Measurements from ENCODE around the gene FDXR. TPM values are rescaled to one million over a fixed set of nuclear protein-coding genes. Genes with fewer than 3 reads are reported as not detected.

Gene FDXR, protein sequence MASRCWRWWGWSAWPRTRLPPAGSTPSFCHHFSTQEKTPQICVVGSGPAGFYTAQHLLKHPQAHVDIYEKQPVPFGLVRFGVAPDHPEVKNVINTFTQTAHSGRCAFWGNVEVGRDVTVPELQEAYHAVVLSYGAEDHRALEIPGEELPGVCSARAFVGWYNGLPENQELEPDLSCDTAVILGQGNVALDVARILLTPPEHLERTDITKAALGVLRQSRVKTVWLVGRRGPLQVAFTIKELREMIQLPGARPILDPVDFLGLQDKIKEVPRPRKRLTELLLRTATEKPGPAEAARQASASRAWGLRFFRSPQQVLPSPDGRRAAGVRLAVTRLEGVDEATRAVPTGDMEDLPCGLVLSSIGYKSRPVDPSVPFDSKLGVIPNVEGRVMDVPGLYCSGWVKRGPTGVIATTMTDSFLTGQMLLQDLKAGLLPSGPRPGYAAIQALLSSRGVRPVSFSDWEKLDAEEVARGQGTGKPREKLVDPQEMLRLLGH
- 10 to 100 TPM; 61.8 to 67.6 TPM for total RNA-seq

DNA sequence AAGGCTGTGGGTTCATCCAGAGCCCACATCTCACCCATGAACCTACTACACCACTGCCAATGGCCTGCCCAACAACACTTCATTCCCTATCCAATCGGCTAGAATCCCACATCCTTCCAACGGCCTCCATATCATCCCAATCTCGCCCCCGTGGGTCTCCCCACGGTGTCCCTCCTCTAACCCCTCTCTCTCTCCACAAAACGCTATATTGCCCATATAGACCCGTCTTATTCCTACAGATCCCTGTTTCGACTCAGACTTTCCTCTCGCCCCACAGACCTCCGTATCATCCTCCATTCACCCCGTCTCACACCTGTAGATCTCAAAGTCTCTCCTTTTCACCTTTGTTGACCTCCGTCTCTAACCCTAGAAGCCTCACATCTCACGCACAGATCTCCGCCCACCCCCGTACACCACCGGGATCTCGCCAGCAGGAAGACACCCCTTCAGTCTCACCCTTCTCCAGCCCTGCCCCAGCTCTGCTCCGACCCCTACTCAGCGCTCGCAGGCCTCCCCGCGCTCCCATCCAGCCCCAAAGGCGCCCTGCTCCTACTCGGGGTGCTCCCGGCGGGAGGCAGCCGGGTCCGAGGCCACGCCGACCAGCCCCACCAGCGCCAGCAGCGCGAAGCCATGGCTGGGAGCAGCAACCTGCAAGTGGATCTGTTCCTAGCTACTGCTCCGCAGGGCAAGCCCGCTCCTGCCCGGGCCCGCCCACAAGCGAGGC, at the start of gene FDXR:
Gene FDXR, minus strand, starts transcription at position 682 of the 724 bp plus-strand sequence. Its CDS starts 50 bp downstream, at position 632.
- peak within 1 kb of the TSS; percentile 91 for H3K27ac Mint-ChIP-seq
- intact Hi-C loops (cut with micrococcal nuclease): loop anchor here (1.0 to 10.0 kb wide), 10 partner anchors 20 to 792 kb away; partner anchors contain the start of genes ATP5PD, CDR2L, GGA3 and JPT1
- CTCF ChIA-PET: interaction anchor here (0.6 to 6.2 kb wide), 8 partner anchors 9 to 318 kb away, joined by 3 to 44 read pairs (median 5); partner anchors contain the start of gene RAB37

DNA sequence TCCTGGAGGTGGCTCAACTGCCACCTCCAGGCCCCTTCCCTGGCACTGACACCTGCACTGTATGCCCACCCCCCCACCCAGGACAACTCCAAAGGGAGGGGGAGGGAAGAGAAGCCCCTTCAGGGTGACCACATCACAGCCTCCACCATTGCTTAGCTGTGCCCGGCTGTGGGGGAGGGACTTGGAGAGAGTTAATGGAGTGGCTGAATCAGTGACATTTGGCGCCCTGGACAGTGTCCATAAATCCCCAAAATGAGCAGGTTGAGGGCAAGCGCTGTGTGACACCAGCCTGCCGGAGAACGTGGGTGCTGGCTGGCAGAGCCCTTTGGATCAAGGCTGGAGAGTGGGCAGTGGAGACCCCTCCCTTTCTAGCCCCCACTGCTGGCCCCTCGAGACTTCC, 49.4 kb upstream of the FDXR start:
- Mint-ChIP-seq H3K9me3 (no peaks in the 10 kb centered on the region), H3K4me3 (no peak overlapping the region), H3K36me3 (ENCODE audit: low read depth) (no peaks in the 10 kb centered on the region), H3K27ac (no peak overlapping the region), H3K4me1 (ENCODE audit: low read depth) (peaks cover 9% of the 10 kb centered on the region), H3K27me3 (ENCODE audit: low read depth) (peaks cover 44% of the 10 kb centered on the region)
- no peak for DNase-seq
- intact Hi-C loops (cut with micrococcal nuclease): no loop called here
- CTCF ChIA-PET: interaction anchor here (0.8 to 4.6 kb wide), 7 partner anchors 9 to 150 kb away, joined by 3 to 35 read pairs (median 6); partner anchors contain the start of gene MRPL58

More for the DNA sequence above, at the start of gene FDXR:
- DNase-seq: no peak
- H3K27me3 Mint-ChIP-seq (ENCODE audit: low read depth): no peaks in the 10 kb centered on the region
- peaks cover 27% of the 10 kb centered on the region for H3K4me1 Mint-ChIP-seq (ENCODE audit: low read depth)
- H3K36me3 Mint-ChIP-seq (ENCODE audit: low read depth): peaks cover 12% of the 10 kb centered on the region
- peak within 1 kb of the TSS; percentile 88 for H3K4me3 Mint-ChIP-seq
- H3K9me3 Mint-ChIP-seq: no peaks in the 10 kb centered on the region

DNA sequence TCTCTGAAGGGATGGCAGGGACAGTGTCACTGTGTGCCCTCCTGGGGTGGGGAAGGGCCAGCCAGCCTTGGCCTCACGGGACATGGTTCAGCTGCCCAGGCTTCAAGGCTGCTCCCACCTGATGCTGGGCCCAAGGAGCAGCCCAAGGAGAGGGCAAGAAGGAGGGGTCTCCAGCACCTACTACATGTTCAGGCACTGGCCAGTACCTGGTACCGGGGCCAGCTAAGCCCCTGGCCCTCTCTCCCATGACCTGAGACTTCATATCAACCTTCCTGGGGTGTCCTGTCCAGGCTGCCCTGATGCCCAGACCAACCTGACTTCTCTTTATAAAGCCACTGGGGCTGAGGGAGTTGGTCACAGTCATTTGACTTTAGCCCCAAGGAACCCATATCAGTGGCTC, 49.0 kb upstream of the FDXR start:
- H3K27ac Mint-ChIP-seq: no peak overlapping the region
- intact Hi-C loops (cut with micrococcal nuclease): no loop called here
- peaks cover 9% of the 10 kb centered on the region for H3K4me1 Mint-ChIP-seq (ENCODE audit: low read depth)
- DNase-seq: no peak
- no peaks in the 10 kb centered on the region for H3K9me3 Mint-ChIP-seq
- CTCF ChIA-PET: interaction anchor here (1.1 to 4.6 kb wide), 4 partner anchors 31 to 280 kb away, joined by 3 to 35 read pairs (median 16); no protein-coding TSS in a partner anchor
- H3K27me3 Mint-ChIP-seq (ENCODE audit: low read depth): peaks cover 44% of the 10 kb centered on the region
- H3K36me3 Mint-ChIP-seq (ENCODE audit: low read depth): no peaks in the 10 kb centered on the region
- H3K4me3 Mint-ChIP-seq: no peak overlapping the region

DNA sequence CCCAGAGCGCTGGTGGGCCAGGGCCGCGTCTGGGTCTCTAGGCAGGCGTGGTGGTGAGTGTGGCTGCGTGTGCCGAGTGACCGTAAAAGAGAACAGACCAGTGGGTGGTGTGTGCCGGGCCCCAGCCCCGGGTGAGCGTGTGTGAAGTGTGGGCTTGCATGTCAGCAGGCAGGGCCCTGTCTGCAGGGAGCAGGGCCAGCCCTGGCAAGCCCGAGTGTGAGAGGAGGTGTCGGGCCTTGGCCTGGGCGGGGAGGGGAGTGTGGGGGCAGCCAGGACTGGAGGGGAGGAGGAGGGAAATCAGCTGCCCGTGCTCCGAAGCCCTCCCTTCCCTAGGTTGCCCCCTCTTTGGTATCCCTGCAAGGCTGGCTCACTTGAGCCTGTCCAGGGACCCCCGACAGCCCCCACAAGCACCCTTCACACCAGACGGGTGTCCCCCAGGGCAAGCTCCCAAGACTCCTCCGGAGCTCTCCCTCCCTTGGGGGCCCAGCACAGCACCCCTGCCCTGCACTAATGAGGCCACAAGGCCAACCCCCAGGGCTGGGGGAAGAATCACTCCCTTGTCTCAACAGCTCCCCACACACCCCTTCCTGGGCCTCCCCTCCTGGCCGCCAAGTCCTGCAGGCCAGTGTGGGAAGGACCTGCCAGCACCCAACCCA, 48.4 kb upstream of the FDXR start:
- DNase-seq: no peak
- Mint-ChIP-seq H3K27me3 (ENCODE audit: low read depth) (peaks cover 42% of the 10 kb centered on the region), H3K9me3 (no peaks in the 10 kb centered on the region), H3K36me3 (ENCODE audit: low read depth) (no peaks in the 10 kb centered on the region), H3K4me3 (no peak overlapping the region), H3K27ac (no peak overlapping the region), H3K4me1 (ENCODE audit: low read depth) (peaks cover 9% of the 10 kb centered on the region)
- intact Hi-C loops (cut with micrococcal nuclease): no loop called here
- CTCF ChIA-PET: interaction anchor here (1.1 to 4.4 kb wide), 2 partner anchors 40 to 281 kb away, joined by 3 to 30 read pairs; no protein-coding TSS in a partner anchor

DNA sequence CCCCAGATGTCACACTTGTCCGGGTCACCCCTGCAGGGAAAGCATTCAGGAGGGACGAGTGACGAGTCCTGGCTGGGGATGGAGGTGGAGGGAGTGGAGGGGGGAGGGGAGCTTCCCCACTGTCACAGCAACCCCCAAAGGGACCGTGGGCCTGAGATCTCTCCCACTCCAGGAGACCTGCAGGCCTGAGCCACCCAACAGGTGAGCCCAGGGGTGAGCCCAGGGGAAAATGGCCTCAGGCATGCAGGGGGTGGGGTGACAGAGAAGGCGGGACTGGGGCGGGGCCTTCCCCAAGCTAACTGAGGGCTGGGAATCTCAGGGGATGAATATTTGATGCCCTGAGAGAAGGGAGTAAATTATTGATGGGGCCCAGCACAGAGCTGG, 47.8 kb upstream of the FDXR start:
- Mint-ChIP-seq H3K4me3 (no peak overlapping the region), H3K4me1 (ENCODE audit: low read depth) (peaks cover 9% of the 10 kb centered on the region), H3K27me3 (ENCODE audit: low read depth) (peaks cover 38% of the 10 kb centered on the region), H3K36me3 (ENCODE audit: low read depth) (no peaks in the 10 kb centered on the region), H3K9me3 (no peaks in the 10 kb centered on the region), H3K27ac (no peak overlapping the region)
- intact Hi-C loops (cut with micrococcal nuclease): no loop called here
- DNase-seq: no peak
- CTCF ChIA-PET: interaction anchor here (1.1 to 4.4 kb wide), 3 partner anchors 40 to 281 kb away, joined by 3 to 30 read pairs (median 3); no protein-coding TSS in a partner anchor

DNA sequence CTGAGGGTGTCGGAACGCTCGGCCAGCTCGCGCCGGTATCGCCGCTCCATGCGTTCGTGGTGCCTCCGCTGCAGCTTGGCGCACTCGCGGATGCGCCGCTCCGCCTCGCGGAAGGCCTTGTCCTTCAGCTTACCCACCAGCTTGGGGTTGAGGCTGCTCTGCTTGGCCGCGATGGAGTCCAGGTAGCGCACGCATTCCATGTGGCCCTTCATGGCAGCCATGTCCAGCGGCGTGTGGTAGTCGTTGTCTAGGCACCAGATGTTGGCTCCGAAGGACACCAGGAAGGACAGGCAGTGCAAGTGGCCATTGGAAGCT, 47.5 kb upstream of the FDXR start:
- no peak for DNase-seq
- Mint-ChIP-seq H3K4me3 (no peak overlapping the region), H3K4me1 (ENCODE audit: low read depth) (peaks cover 9% of the 10 kb centered on the region), H3K36me3 (ENCODE audit: low read depth) (no peaks in the 10 kb centered on the region), H3K27ac (no peak overlapping the region), H3K27me3 (ENCODE audit: low read depth) (peaks cover 35% of the 10 kb centered on the region), H3K9me3 (no peaks in the 10 kb centered on the region)
- CTCF ChIA-PET: interaction anchor here (1.1 to 2.3 kb wide), 2 partner anchors 38 to 40 kb away, joined by 3 to 21 read pairs; no protein-coding TSS in a partner anchor
- intact Hi-C loops (cut with micrococcal nuclease): no loop called here

DNA sequence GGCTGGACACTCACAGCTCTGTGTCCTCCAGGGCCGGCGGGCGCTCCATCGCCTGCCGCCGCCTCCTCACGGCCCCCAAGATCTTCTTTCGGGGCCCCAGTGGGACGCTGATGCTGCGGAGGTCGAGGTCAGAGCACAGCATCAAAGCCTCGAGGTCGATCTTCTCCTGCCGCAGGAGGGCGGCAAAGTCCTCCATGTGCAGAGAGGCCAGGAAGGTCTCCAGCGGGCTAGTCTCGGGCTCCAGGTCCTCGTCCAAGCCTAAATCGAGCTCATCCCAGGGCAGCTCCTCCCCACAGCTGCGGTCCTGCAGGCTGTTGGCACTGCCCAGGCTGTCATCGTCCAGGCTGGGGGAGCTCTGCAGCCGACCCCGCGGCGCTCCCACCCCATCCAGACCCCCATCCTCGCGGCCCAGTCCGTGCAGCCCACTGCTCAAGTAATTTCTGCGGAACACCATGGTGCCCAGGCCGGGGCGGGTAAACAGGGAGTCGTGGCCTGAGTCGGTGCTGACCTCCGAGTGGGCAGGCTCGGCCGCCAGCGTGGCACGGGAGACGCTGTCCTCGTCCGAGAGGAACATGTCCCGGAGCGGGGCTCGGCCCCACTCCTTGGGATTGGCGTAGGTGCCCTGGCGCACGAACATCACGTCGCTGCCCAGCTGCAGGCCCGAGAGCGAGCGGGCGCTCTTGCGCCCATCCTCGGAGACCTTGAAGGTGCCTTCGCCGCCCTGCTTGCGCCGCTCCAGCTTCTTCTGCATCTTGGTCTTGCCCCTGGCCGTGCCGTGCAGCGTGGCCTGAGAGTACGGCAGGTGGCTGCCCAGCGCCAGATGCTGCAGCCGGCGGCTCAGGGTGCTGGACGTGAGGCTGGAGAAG, 46.9 kb upstream of the FDXR start:
- peaks cover 9% of the 10 kb centered on the region for H3K4me1 Mint-ChIP-seq (ENCODE audit: low read depth)
- peaks cover 29% of the 10 kb centered on the region for H3K27me3 Mint-ChIP-seq (ENCODE audit: low read depth)
- peak; percentile 36 for DNase-seq
- H3K36me3 Mint-ChIP-seq (ENCODE audit: low read depth): no peaks in the 10 kb centered on the region
- no peaks in the 10 kb centered on the region for H3K9me3 Mint-ChIP-seq
- intact Hi-C loops (cut with micrococcal nuclease): no loop called here
- no peak overlapping the region for H3K27ac Mint-ChIP-seq
- CTCF ChIA-PET: interaction anchor here (0.9 to 2.3 kb wide), 3 partner anchors 39 to 41 kb away, joined by 3 to 21 read pairs (median 7); no protein-coding TSS in a partner anchor
- H3K4me3 Mint-ChIP-seq: no peak overlapping the region

DNA sequence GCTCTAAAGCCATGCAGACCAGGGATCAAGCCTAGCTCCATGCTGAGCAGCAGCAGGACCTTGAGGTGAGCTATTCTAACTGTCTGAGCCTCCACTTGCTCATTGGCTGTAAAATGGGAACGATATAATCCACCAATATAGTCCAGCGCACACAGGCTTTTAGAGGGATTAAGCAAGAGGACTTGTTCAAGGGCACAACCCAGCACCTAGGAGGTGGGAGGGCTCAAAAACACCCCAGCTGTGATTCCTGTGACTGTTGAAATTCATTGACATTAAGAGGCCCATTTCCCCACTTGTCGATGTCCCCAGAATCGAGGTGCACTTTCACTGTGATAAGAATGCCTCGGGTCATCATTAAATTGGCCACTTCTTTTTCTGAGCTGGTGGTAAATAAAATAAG, 46.1 kb upstream of the FDXR start:
- Mint-ChIP-seq H3K27ac (no peak overlapping the region), H3K36me3 (ENCODE audit: low read depth) (no peaks in the 10 kb centered on the region), H3K4me1 (ENCODE audit: low read depth) (peaks cover 5% of the 10 kb centered on the region), H3K27me3 (ENCODE audit: low read depth) (peaks cover 24% of the 10 kb centered on the region), H3K9me3 (no peaks in the 10 kb centered on the region), H3K4me3 (no peak overlapping the region)
- CTCF ChIA-PET: interaction anchor here (0.9 to 2.3 kb wide), 2 partner anchors 40 to 42 kb away, joined by 7 to 21 read pairs; no protein-coding TSS in a partner anchor
- intact Hi-C loops (cut with micrococcal nuclease): no loop called here
- no peak for DNase-seq

DNA sequence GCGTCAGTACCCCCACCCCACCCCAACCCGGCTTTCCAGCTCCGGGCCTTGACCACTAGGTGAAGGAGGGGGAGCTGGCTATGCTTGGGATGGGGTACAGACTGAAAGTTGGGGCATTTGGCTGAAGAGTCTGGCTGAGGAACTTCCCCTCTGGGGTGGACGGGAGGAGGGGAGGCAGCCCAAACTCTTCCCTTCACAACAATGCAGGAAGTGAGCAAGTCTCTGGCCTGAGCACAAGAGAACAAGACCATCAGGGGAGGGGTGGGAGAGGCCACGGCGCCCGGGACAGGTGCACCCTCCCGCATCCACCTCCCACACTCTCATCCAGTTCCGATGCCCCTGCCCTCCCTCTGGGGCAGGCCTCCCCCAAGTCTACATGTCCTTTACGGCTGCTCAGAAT, 44.6 kb upstream of the FDXR start:
- no peak for DNase-seq
- Mint-ChIP-seq H3K4me3 (no peak overlapping the region), H3K9me3 (no peaks in the 10 kb centered on the region), H3K27ac (no peak overlapping the region), H3K36me3 (ENCODE audit: low read depth) (no peaks in the 10 kb centered on the region), H3K27me3 (ENCODE audit: low read depth) (peaks cover 16% of the 10 kb centered on the region), H3K4me1 (ENCODE audit: low read depth) (peaks cover under 1% of the 10 kb centered on the region)
- intact Hi-C loops (cut with micrococcal nuclease): no loop called here
- CTCF ChIA-PET: no interaction called here

DNA sequence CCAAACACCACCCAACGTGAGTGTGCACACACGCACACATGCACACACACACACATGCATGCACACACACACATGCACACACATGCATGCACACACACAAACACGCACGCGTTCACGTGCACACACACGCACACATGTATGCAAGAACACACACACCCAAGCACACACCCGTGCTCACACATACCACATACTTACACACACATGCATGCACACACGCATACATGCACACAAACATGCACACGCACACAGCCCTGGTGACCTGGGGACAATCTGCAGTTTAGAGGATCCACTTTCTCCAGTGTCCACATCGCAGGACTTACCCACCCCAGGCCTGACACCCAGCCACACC, 44.0 kb upstream of the FDXR start:
- Mint-ChIP-seq H3K4me1 (ENCODE audit: low read depth) (no peaks in the 10 kb centered on the region), H3K4me3 (no peak overlapping the region), H3K27me3 (ENCODE audit: low read depth) (peaks cover 12% of the 10 kb centered on the region), H3K27ac (no peak overlapping the region), H3K36me3 (ENCODE audit: low read depth) (no peaks in the 10 kb centered on the region), H3K9me3 (no peaks in the 10 kb centered on the region)
- intact Hi-C loops (cut with micrococcal nuclease): no loop called here
- CTCF ChIA-PET: interaction anchor here (0.6 kb wide), 1 partner anchor 140 kb away, joined by 3 read pairs; no protein-coding TSS in a partner anchor
- DNase-seq: no peak

DNA sequence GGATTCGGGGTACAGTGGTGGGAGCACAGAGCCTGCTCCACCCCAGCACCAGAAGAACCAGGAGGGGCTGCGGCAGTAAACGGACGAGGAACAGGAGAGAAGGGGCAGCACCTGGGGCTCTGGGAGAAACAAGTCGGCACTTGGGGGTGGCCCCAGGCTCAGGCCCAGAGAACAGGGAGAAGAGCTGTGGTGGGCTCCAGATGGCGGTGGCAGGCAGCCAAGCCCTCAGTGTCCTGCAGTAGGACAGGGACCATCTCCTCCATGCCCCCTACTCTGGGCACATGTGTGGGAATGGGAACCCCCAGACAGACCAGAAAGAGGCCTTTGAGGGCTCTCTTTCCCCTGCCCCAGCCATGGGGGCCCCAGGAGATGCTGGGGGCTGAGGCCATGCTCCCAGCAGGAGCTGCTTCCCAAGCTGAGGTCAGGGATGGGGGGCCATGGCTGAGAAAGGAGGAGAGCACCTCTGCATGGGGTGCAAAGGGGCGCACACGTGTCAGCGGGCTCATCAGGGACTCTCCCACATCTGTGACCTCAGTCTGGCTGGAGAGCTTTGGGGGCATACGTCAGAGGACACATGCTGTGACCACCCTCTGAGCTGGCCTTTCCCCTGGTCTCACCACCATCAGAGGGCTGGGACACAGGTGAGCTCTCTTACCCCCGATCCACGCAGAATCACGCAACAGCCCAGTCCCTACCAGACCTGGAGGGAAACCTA, 43.5 kb upstream of the FDXR start:
- CTCF ChIA-PET: interaction anchor here (0.6 kb wide), 1 partner anchor 141 kb away, joined by 3 read pairs; no protein-coding TSS in a partner anchor
- no peak for DNase-seq
- no peak overlapping the region for H3K4me3 Mint-ChIP-seq
- no peaks in the 10 kb centered on the region for H3K9me3 Mint-ChIP-seq
- H3K4me1 Mint-ChIP-seq (ENCODE audit: low read depth): no peaks in the 10 kb centered on the region
- no peaks in the 10 kb centered on the region for H3K36me3 Mint-ChIP-seq (ENCODE audit: low read depth)
- H3K27ac Mint-ChIP-seq: no peak overlapping the region
- intact Hi-C loops (cut with micrococcal nuclease): no loop called here
- peaks cover 8% of the 10 kb centered on the region for H3K27me3 Mint-ChIP-seq (ENCODE audit: low read depth)
